DMS153 (cell line): Measurements from ENCODE around the gene HDAC6.

Experiments used
- DNase-seq: peaks from one replicate; lab custom pipeline; 2025; lab: John Stamatoyannopoulos, UW

Gene HDAC6

DNA sequence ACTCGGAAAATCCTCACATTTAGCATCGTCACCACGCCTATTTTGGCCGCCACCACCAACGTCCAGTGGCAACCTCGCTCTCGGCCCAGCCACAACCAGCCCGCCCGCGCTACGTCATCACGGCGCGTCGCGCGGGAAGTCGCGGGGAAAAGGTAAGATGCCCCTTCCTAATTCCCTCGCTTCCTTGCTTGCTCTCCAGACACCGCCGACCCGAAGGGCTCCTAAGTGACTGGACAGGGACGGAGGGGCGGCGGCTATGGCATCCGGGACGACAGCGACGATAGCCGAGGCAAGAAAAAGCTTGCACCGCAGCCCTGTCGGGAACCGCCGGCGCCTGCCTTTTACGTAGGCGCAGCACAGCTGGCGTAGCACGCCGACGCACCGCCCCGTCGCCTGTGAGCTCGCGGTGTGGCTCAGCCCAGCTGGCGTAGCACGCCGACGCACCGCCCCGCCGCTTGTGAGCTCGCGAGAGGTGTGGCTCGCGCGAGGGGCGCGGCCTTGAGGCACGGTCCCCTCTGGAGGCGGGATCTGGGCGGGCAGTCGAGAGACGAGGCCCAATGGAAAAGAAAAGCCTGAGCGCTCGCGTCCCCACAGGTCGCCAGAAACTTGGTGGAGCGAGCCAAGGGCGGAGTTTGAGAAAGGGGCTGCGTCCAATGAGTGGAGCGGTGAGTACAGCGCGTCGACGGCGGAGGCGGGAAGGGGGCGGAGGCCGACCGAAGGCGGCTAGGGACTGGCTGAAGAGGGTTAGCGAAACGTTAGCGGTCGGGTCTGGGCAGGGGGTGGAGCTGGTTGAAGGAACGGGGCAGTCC is at the start of gene HDAC6:
Gene HDAC6, plus strand, starts transcription at position 788 of the 809 bp plus-strand sequence. CDS start 626 bp downstream, outside the sequence.
- DNase-seq, result peak; percentile 97

DNA sequence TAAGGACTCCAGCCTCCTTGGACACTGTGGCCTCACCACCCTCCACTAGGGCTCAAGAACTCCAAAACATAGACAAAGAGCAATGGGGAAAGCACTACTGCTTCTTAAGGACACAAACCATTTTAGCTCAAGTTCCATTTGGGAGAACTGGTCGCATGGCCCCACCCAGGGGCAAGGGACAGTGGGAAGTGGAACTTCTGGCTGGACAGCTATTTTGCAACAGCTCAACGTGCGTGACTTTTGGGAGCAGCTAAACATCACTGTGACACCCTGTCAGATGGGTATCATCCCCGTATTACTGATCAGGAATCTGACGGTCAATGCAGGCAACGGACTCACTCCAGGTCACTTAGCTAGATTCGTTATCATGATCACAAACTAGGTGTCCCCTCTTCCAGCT is 49.4 kb upstream of the HDAC6 start:
- no peak for DNase-seq

DNA sequence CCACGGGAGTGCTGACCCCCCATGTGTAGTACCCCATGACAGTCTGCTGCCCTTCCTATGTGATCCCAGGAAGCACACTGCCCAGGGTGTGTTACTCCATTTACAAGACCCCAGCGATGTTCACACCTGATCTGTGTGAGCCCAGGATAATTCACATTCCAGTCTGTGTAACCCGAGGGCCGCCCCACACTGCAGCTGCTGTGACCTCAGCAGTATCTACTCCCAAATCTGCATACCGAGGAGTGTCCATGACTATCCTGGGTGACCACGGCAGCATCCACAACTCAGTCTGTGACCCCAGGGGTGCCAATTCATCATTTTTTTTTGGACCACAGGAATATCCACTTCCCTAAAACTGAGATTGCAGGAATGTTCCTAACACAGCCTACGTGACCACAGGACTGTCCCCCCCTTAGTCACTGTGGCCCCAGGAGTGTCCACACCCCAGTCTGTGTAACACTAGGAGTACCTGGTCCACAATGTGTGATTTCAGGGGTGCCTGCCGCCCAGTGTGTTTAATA is 48.1 kb upstream of the HDAC6 start:
- no peak for DNase-seq

DNA sequence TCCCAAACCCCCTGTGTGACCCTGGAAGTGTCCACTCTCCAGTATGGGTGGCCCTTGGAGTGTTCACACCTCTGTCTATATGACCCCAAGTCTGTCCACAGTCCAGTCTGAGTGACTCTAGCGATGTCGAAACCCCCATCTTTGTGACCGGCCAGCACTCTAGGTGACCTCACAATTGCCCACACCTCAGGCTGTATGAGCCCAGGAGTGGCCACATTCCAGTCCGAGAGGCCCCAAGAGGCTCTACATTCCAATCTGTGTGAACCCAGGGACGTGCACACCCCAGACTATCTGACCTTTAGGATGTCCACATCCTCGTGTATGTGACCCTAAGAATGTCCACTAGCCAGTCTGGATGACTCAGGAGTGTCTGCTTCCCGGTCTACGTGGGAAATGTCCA is 47.6 kb upstream of the HDAC6 start:
- DNase-seq, result no peak

DNA sequence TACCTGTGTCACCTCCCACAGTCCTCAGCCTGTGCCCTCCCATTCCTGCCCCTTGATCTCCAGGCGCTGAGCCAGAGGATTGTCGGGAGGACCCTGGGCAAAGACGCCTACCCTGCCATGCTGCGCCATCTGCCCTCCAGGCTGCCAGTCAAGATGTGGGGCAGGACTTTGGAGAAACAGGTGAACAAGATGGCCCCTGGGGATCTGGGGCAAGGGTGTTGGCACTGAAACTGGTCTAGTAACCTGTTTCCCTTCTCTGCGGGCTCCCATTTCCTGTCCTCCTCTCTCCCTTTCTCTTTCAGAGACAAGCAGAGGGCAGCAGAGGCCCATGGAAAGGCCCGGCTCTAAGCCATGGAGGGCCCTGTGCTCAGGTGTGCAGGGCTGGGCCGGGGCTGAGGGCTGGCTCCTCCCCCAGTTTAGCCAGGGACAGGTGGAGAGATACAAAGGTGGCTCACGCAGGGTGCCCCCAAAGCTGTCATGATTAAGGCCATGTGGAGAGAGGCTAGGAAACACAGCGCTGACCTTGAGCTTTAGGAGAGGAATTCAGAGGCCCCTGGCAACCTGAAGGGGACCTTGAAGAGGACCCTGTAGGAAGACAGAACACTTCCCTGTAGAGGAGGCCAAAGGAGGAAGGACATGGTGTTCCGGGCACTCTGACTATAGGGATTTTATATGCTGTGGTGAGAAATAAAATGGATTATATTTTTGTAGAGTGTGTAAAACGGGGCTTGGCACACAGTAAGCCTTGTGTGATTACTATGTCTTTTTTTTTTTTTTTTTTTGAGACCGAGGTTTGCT is 40.0 kb upstream of the HDAC6 start, which contains the start of gene GLOD5:
Gene GLOD5, plus strand, starts transcription at position 74 of the 798 bp plus-strand sequence. Its CDS starts 44 bp downstream, at position 118.
- peak; percentile 78 for DNase-seq

DNA sequence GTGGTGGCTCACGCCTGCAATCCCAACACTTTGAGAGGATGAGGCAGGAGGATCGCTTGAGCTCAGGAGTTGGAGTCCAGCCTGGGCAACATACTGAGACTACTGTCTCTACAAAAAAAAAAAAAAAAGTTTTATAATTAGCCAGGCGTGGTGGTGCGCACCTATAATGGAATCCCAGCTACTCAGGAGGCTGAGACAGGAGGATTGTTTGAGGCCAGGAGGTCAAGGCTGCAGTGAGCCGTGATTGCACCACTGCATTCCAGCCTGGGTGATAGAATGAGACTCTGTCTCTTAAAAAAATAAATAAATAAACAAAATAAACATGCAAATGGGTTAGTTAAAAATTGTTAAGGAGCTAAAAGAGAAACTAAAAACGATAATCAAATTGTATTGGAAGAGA is 32.6 kb upstream of the HDAC6 start:
- DNase-seq, result no peak

DNA sequence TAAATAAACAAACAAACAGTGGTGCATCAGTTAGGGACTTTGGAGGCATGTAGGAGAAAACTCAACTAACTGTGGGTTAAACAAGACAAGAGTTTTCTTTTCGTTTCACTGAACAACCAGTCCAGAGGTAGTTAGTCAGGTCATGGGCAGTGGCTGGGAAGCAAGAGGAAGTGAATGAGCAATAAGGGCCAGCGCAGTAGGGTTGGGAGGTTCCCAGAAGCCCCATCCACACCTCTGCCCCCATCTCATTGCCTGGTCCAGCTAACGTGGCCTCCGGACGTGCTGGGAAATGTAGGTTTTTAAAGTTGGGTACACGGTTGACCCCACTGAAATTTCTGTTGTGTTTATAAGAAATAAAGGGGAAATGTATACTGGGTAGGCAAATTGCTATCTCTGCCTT is 31.6 kb upstream of the HDAC6 start:
- no peak for DNase-seq

DNA sequence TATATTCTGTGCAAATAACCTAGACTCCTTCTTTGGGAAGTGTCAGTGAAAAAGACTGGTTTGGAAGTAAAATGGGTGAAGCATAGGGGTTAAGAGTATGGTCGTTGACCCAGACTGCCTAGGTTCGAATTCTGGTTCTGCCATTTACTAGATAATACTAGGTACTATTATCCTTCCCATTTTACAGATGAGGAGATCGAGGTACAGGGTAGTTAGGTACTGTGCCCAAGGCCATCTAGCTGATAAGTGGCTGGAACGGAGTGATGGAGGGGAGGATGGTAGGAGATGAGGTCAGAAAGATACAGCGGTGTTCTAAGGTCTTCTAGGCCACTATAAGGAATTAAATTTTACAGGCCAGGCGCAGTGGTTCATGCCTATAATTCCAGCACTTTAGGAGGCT is 29.3 kb upstream of the HDAC6 start:
- DNase-seq, result no peak

DNA sequence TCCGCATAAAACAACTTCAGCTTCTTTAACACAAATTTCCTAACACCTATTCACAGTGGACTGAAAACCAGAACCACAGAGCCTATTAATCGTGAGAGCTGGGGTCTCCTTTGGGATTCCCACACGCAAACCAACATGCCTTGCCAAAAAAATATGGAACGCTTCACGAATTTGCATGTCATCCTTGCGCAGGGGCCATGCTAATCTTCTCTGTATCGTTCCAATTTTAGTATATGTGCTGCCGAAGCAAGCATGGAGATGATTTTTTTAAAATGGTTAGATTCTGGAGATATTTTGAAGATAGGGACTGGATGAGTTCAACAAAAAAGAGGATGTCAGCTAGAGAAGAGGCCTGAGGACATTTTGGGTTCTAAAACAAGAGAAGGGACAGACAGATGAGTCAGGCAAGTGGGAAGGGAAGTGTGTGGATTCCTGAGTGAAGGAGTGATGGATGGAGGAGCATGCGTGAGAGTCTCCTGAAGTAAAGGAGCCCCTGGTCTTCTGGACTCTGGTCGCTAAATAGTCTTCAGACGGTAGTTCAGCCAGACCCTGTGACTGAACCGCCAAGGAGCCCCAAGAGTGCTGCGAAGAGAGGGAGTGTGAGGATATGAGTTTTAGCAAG is 24.9 kb upstream of the HDAC6 start:
- DNase-seq, result no peak

DNA sequence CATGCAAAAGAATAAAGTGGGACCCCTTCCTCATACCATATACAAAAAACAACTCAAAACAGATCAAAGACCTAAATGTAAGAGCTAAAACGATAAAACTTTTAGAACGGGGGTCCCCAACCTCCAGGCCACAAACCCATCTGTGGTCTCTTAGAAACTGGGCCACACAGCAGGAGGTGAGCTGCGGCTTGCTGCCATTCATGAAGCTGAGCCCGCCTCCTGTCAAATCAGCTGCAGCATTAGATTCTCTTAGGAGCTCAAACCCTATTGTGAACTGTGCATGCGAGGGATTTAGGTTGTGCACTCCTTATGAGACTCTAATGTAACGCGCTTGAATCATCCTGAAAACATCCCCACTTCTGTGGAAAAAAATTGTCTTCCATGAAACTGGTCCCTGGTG is 22.5 kb upstream of the HDAC6 start:
- DNase-seq, result no peak

DNA sequence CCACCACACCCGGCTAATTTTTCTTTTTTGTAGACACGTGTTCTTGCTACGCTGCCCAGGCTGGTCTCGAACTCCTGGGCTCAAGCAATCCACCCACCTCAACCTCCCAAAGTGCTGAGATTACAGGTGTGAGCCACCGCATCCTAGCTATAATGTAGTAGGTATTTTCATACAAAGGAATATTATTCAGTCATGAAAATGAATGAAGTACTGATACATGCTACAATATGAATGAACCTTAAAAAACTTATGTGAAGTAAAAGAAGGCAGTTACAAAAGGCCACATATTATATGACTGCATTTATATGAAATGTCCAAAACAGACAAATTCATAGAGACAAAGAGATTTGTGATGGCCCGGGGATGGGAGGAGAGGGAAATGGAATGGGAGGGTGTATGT is 20.2 kb upstream of the HDAC6 start:
- DNase-seq, result no peak

DNA sequence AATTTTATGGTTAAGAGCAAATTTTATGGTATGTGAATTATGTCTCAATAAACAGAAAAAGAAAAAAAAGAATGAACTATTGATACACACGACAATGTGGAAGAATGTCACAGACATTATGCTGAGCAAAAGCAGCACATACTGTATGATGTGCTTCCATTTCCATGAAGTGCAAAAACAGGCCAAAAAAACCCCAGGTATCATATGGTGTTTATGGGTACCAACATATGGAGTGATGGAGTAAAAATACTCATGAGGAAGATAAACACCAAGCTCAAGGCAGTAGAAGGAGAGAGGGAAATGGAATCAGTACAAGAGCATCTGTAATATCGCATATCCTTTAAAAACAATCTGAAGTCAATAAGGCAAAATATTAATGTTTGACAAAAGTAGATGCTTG is 19.7 kb upstream of the HDAC6 start:
- DNase-seq, result no peak

DNA sequence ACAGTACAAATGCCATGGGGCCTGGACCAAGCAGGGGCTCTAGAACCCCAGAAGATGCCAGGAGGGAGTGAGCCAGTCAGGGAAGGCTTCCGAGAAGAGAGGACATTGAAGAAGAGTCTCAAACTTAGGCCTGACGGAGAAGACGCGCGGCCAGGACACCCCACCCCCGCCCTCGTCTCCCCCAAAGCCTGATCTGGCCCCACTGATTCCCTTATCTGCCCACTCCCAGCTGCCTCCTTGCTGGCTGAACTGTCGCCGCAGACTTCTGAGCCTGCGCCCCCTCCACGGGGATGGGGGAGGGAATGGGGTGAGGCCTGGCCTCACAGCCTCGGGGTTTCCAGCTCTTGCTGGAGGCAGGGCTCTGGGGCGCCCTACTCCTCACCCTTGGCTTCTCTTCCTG is 19.1 kb upstream of the HDAC6 start:
- no peak for DNase-seq

DNA sequence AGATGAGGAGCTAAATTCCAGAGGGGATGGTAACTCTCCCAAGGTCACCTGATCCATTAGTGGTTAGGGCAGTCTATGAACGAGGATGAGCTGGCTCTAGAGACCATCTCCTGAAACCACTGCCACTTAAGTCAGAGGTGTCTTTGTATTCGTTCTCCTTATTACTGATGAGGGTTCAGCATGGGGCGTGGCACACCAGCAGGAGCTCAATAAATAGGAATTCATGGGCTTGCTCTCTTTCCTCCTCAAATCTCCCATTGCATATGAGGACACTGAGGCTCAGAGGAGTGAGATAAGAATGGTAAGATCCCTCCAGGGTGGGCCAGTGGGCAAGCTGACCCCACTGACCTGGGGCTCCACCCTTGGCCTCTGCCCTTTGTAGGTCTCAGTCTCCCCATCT is 17.1 kb upstream of the HDAC6 start:
- DNase-seq, result no peak

DNA sequence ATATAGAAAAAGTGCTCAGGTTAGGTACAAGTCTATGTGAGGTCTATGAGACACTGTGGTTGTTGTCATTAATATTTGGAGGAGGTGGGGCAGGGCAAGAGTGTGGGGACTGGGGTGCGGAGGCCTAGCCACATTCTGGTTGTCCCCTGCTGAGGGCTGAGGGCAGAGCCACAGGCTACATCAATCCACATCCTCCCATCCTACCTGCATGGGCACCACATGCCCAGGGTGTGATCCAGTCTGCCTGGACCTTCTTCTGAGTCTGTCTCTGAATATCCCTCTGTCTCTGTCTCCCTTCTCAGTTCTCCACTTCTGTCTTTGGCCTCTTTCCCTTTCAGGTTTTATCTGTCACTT is 16.7 kb upstream of the HDAC6 start:
- DNase-seq, result no peak

DNA sequence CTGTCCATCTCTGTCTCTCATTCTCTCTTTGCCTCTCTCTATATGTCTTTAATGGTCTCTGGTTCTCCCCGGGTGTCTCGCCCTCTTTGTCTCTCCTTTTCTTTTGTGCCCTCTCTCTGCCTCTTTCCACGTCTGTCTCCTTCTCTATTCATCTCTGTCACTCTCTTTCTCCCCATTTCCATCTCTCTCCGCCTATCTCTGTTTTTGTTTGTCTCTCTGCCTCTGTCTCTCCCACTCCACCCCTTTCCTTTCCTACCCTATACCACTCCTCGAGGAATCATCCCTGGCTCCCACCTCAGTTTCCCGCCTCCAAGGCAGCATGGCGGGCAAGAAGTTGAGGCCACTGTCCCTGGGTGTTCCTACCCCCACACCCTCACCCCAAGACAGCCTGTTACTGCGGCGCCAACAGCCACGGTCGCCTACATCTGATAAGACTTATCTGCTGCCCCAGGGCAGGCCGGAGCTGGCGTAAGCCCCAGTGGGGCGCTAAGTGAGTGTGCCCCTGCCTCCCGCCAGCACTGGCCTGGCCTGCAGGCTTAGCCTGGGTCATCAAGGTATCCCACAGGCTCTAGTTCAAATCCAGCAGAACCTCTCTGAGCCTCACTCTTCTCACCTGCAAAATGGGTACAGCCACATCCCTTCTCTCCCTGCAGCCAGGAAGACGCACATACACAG is 16.2 kb upstream of the HDAC6 start:
- DNase-seq, result no peak

DNA sequence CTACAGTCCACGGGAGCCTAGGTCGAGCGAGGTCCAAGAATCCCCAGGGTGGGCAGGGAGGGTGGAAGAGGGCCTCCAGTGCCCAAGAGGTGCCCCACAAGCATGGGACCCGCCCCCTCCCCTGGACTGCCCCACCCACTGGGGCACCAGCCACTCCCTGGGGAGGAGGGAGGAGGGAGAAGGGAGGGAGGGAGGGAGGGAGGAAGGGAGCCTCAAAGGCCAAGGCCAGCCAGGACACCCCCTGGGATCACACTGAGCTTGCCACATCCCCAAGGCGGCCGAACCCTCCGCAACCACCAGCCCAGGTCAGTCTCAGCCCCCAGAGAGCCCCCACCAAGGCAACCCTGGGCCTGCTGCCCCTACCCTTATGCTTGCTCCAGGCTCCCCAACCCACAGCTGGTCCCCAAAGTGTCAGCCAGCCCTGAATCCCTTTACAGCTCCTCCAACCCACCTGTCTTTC is 15.5 kb upstream of the HDAC6 start, which contains the start of gene GATA1:
Gene GATA1, plus strand, starts transcription at position 250 of the 460 bp plus-strand sequence. CDS start 4,520 bp downstream, outside the sequence.
- no peak for DNase-seq

DNA sequence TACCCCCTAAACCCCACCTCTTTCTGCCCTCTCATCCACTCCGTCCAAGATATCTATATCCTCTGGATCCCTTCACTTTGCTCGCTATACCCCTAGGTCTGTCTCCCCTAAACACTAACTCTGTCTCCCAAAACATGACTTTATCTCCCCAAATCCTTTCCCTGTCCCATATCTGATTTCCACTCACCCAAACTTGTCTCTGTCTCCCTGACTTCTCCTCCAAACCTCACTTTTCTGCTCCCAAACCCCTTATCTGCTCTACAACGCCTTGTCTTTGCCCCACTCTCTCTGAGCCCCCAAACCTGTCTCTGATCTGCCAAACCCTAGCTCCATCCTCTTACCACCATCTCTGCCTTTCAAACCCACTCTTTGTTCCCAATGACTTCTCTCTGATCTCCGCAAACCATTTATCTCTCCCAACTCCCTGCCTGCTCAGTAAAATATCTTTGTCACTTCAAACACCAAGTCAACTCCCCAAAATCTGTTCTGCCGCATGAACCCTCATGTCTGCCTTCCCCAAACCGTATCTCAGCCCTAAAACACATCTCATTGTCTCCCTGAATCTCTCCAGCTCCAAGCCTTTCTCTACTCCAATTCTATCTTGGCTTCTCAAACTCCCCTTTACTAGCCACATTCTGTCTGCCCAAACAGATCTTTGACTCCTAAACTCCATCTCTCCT is 14.9 kb upstream of the HDAC6 start:
- DNase-seq, result no peak

DNA sequence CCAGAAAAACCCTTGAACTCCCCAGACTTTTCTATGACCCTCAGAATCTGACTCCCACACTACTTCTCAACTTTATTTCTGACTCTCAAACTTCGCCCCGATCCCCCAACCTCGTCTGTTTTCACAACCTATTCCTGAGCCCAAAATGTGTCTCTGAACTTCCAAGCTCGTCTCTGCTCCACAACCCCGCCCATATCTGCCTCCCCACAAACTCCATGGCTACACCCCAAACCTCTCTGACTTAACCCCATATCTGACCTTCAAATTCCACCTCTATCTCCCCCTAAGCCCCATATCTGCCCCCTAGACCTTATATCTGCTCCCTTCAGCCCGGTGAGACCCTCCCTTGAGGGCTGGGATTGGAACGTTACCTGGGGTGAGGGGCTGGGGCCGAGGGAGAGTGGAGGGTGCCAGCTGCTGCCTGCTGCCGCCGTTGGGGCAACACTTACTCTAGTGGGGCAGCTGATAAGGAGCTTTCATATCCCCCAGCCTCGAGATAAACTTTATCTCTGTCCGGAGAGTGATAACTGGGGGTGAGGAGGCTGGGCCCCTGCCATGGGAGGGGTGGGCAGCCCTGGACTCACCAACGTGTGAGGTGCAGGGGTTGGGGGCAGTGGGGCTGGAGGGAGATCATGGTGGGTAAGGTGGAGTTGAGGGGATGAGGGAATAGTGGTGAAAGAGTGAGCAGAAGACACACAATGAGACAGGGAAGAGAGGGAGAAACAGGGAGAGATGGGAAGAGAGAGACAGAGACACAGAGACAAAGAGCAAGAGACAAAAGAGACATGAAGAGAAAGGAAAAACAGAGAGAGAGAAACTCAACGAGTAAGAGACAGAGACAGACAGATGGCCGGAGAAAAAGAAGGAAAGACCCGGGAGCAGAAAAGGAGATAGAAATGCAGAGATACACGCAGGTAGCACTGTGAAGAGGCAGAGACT is 14.1 kb upstream of the HDAC6 start:
- DNase-seq, result no peak
